NCI-H2171 treated with DMSO at 0.1 percent for 48 hours (cell line): Measurements from ENCODE around the gene TAOK1.
"Not testable (repeated sequence)": the region's sequence is repeated elsewhere in the genome, so short reads cannot be mapped to it uniquely, and the experiment has no call there.

Source experiments
- DNase-seq: peaks from one replicate; lab custom pipeline; 2025; lab: John Stamatoyannopoulos, UW

The TAOK1 gene

GRCh38 chr17:29546830-29547229 is 156.7 kb downstream of the TAOK1 start:
- no peak for DNase-seq

GRCh38 chr17:29549177-29549923 is 159.2 kb downstream of the TAOK1 start:
- no peak for DNase-seq

GRCh38 chr17:29555840-29556239 is 165.7 kb downstream of the TAOK1 start:
- no peak for DNase-seq

- no peak for DNase-seq
Measured at GRCh38 chr17:29557085-29557738, 167.0 kb downstream of the TAOK1 start.

- no peak for DNase-seq
Measured at GRCh38 chr17:29557739-29558116, 167.6 kb downstream of the TAOK1 start.

- DNase-seq, result not testable (repeated sequence)
Measured at GRCh38 chr17:29558139-29558538, 168.0 kb downstream of the TAOK1 start.

- no peak for DNase-seq
Measured at GRCh38 chr17:29559640-29560039, 169.5 kb downstream of the TAOK1 start.

GRCh38 chr17:29560316-29560715 is 170.2 kb downstream of the TAOK1 start:
- DNase-seq, result peak; percentile 92

- DNase-seq, result no peak
Measured at GRCh38 chr17:29561554-29562517, 171.7 kb downstream of the TAOK1 start.

GRCh38 chr17:29562615-29563014 is 172.5 kb downstream of the TAOK1 start:
- DNase-seq, result no peak

- no peak for DNase-seq
Measured at GRCh38 chr17:29563816-29564215, 173.7 kb downstream of the TAOK1 start.

- peak; percentile 63 for DNase-seq
Measured at GRCh38 chr17:29565643-29566472, 175.7 kb downstream of the TAOK1 start.

- peak; percentile 57 for DNase-seq
Measured at GRCh38 chr17:29566473-29567303, 176.5 kb downstream of the TAOK1 start, which contains the start of gene ABHD15. TSS of gene ABHD15 (minus strand) at chr17:29567037. CDS start at chr17:29566966, 71 bp downstream.

GRCh38 chr17:29567304-29567553 is 177.1 kb downstream of the TAOK1 start:
- no peak for DNase-seq

GRCh38 chr17:29567554-29568330 is 177.6 kb downstream of the TAOK1 start:
- DNase-seq, result peak; percentile 80

GRCh38 chr17:29568331-29569244 is 178.4 kb downstream of the TAOK1 start, which contains the start of gene TP53I13:
TSS of gene TP53I13 (plus strand) at chr17:29568701. CDS start at chr17:29568759, 58 bp downstream.
- peak; percentile 87 for DNase-seq

- DNase-seq, result no peak
Measured at GRCh38 chr17:29569245-29569950, 179.2 kb downstream of the TAOK1 start.

GRCh38 chr17:29570521-29570920 is 180.4 kb downstream of the TAOK1 start:
- DNase-seq, result no peak
